ENCODE data around the gene FAM53C. TPM values are rescaled to one million over a fixed set of nuclear protein-coding genes. Genes with fewer than 3 reads are reported as not detected.

Gene FAM53C
- polyA plus RNA-seq, 1 donor = 30.6 TPM

GRCh38 chr5:138360941-138361452 lies 22.9 kb downstream of the FAM53C start:
- no CpG with 5 or more reads among the region's 1 CpG for WGBS (ENCODE audit: insufficient coverage, low lambda C conversion rate)
- H3K9me3 ChIP-seq (ENCODE audit: control insufficient read depth, low read depth, low read length) = no peaks in the 10 kb centered on the region
- no peaks in the 10 kb centered on the region for H3K27me3 ChIP-seq (ENCODE audit: control insufficient read depth, insufficient read depth, low read length)
- DNase-seq = no peak
- H3K36me3 ChIP-seq (ENCODE audit: control insufficient read depth, insufficient read depth, low read length) = no peaks in the 10 kb centered on the region
- no peak overlapping the region for H3K4me3 ChIP-seq (ENCODE audit: low read length)
- H3K4me1 ChIP-seq (ENCODE audit: control insufficient read depth, insufficient read depth, low read length) = no peaks in the 10 kb centered on the region
- no peak overlapping the region for H3K27ac ChIP-seq (ENCODE audit: low read length)

GRCh38 chr5:138364576-138364975 lies 26.5 kb downstream of the FAM53C start:
- H3K4me1 ChIP-seq (ENCODE audit: control insufficient read depth, insufficient read depth, low read length) = no peaks in the 10 kb centered on the region
- no peak for DNase-seq
- H3K27me3 ChIP-seq (ENCODE audit: control insufficient read depth, insufficient read depth, low read length) = no peaks in the 10 kb centered on the region
- no peaks in the 10 kb centered on the region for H3K9me3 ChIP-seq (ENCODE audit: control insufficient read depth, low read depth, low read length)
- H3K27ac ChIP-seq (ENCODE audit: low read length) = no peak overlapping the region
- H3K36me3 ChIP-seq (ENCODE audit: control insufficient read depth, insufficient read depth, low read length) = no peaks in the 10 kb centered on the region
- no CpG with 5 or more reads among the region's 1 CpG for WGBS (ENCODE audit: insufficient coverage, low lambda C conversion rate)
- no peak overlapping the region for H3K4me3 ChIP-seq (ENCODE audit: low read length)

GRCh38 chr5:138366632-138367382 lies 28.7 kb downstream of the FAM53C start:
- 86% methylated on average over 2 of the region's 4 CpGs for WGBS (ENCODE audit: insufficient coverage, low lambda C conversion rate)
- Histone ChIP-seq H3K36me3 (ENCODE audit: control insufficient read depth, insufficient read depth, low read length) (no peaks in the 10 kb centered on the region), H3K27ac (ENCODE audit: low read length) (no peak overlapping the region), H3K4me3 (ENCODE audit: low read length) (no peak overlapping the region), H3K9me3 (ENCODE audit: control insufficient read depth, low read depth, low read length) (no peaks in the 10 kb centered on the region), H3K4me1 (ENCODE audit: control insufficient read depth, insufficient read depth, low read length) (no peaks in the 10 kb centered on the region), H3K27me3 (ENCODE audit: control insufficient read depth, insufficient read depth, low read length) (no peaks in the 10 kb centered on the region)
- no peak for DNase-seq

GRCh38 chr5:138369261-138369660 lies 31.2 kb downstream of the FAM53C start:
- peaks cover 6% of the 10 kb centered on the region for H3K36me3 ChIP-seq (ENCODE audit: control insufficient read depth, insufficient read depth, low read length)
- H3K4me3 ChIP-seq (ENCODE audit: low read length) = no peak overlapping the region
- no CpG with 5 or more reads among the region's 5 CpGs for WGBS (ENCODE audit: insufficient coverage, low lambda C conversion rate)
- no peaks in the 10 kb centered on the region for H3K27me3 ChIP-seq (ENCODE audit: control insufficient read depth, insufficient read depth, low read length)
- no peak overlapping the region for H3K27ac ChIP-seq (ENCODE audit: low read length)
- H3K4me1 ChIP-seq (ENCODE audit: control insufficient read depth, insufficient read depth, low read length) = no peaks in the 10 kb centered on the region
- no peak for DNase-seq
- H3K9me3 ChIP-seq (ENCODE audit: control insufficient read depth, low read depth, low read length) = no peaks in the 10 kb centered on the region

GRCh38 chr5:138369706-138370105 lies 31.6 kb downstream of the FAM53C start:
- WGBS (ENCODE audit: insufficient coverage, low lambda C conversion rate) = no CpG with 5 or more reads among the region's 2 CpGs
- Histone ChIP-seq H3K27ac (ENCODE audit: low read length) (no peak overlapping the region), H3K9me3 (ENCODE audit: control insufficient read depth, low read depth, low read length) (no peaks in the 10 kb centered on the region), H3K4me1 (ENCODE audit: control insufficient read depth, insufficient read depth, low read length) (no peaks in the 10 kb centered on the region), H3K27me3 (ENCODE audit: control insufficient read depth, insufficient read depth, low read length) (no peaks in the 10 kb centered on the region), H3K36me3 (ENCODE audit: control insufficient read depth, insufficient read depth, low read length) (peaks cover 8% of the 10 kb centered on the region), H3K4me3 (ENCODE audit: low read length) (no peak overlapping the region)
- no peak for DNase-seq

GRCh38 chr5:138370537-138370936 lies 32.5 kb downstream of the FAM53C start:
- no peak for DNase-seq
- no peaks in the 10 kb centered on the region for H3K4me1 ChIP-seq (ENCODE audit: control insufficient read depth, insufficient read depth, low read length)
- peaks cover 13% of the 10 kb centered on the region for H3K36me3 ChIP-seq (ENCODE audit: control insufficient read depth, insufficient read depth, low read length)
- no peaks in the 10 kb centered on the region for H3K27me3 ChIP-seq (ENCODE audit: control insufficient read depth, insufficient read depth, low read length)
- no peaks in the 10 kb centered on the region for H3K9me3 ChIP-seq (ENCODE audit: control insufficient read depth, low read depth, low read length)
- whole genome bisulfite sequencing (ENCODE audit: insufficient coverage, low lambda C conversion rate) = no CpG with 5 or more reads among the region's 3 CpGs
- no peak overlapping the region for H3K4me3 ChIP-seq (ENCODE audit: low read length)
- no peak overlapping the region for H3K27ac ChIP-seq (ENCODE audit: low read length)

- Histone ChIP-seq H3K36me3 (ENCODE audit: control insufficient read depth, insufficient read depth, low read length) (peaks cover 19% of the 10 kb centered on the region), H3K9me3 (ENCODE audit: control insufficient read depth, low read depth, low read length) (no peaks in the 10 kb centered on the region), H3K4me3 (ENCODE audit: low read length) (no peak overlapping the region), H3K4me1 (ENCODE audit: control insufficient read depth, insufficient read depth, low read length) (no peaks in the 10 kb centered on the region), H3K27ac (ENCODE audit: low read length) (no peak overlapping the region), H3K27me3 (ENCODE audit: control insufficient read depth, insufficient read depth, low read length) (no peaks in the 10 kb centered on the region)
- WGBS (ENCODE audit: insufficient coverage, low lambda C conversion rate) = no CpG with 5 or more reads among the region's 2 CpGs
- DNase-seq = no peak
Measured at GRCh38 chr5:138371454-138371853, 33.4 kb downstream of the FAM53C start.

- WGBS (ENCODE audit: insufficient coverage, low lambda C conversion rate) = no CpG with 5 or more reads among the region's 1 CpG
- H3K27me3 ChIP-seq (ENCODE audit: control insufficient read depth, insufficient read depth, low read length) = no peaks in the 10 kb centered on the region
- H3K4me1 ChIP-seq (ENCODE audit: control insufficient read depth, insufficient read depth, low read length) = no peaks in the 10 kb centered on the region
- H3K27ac ChIP-seq (ENCODE audit: low read length) = no peak overlapping the region
- H3K36me3 ChIP-seq (ENCODE audit: control insufficient read depth, insufficient read depth, low read length) = peaks cover 23% of the 10 kb centered on the region
- no peak for DNase-seq
- no peak overlapping the region for H3K4me3 ChIP-seq (ENCODE audit: low read length)
- no peaks in the 10 kb centered on the region for H3K9me3 ChIP-seq (ENCODE audit: control insufficient read depth, low read depth, low read length)
Measured at GRCh38 chr5:138372225-138372624, 34.2 kb downstream of the FAM53C start.

GRCh38 chr5:138372653-138373052 lies 34.6 kb downstream of the FAM53C start:
- no CpG with 5 or more reads among the region's 5 CpGs for WGBS (ENCODE audit: insufficient coverage, low lambda C conversion rate)
- Histone ChIP-seq H3K4me1 (ENCODE audit: control insufficient read depth, insufficient read depth, low read length) (no peaks in the 10 kb centered on the region), H3K27ac (ENCODE audit: low read length) (no peak overlapping the region), H3K27me3 (ENCODE audit: control insufficient read depth, insufficient read depth, low read length) (no peaks in the 10 kb centered on the region), H3K4me3 (ENCODE audit: low read length) (no peak overlapping the region), H3K9me3 (ENCODE audit: control insufficient read depth, low read depth, low read length) (no peaks in the 10 kb centered on the region), H3K36me3 (ENCODE audit: control insufficient read depth, insufficient read depth, low read length) (peaks cover 28% of the 10 kb centered on the region)
- no peak for DNase-seq

- Histone ChIP-seq H3K36me3 (ENCODE audit: control insufficient read depth, insufficient read depth, low read length) (peaks cover 64% of the 10 kb centered on the region), H3K27me3 (ENCODE audit: control insufficient read depth, insufficient read depth, low read length) (no peaks in the 10 kb centered on the region)
Measured at GRCh38 chr5:138382347-138382746, 44.3 kb downstream of the FAM53C start.

GRCh38 chr5:138385660-138386059 lies 47.6 kb downstream of the FAM53C start:
- WGBS (ENCODE audit: insufficient coverage, low lambda C conversion rate) = no CpG with 5 or more reads among the region's 1 CpG
- no peaks in the 10 kb centered on the region for H3K4me1 ChIP-seq (ENCODE audit: control insufficient read depth, insufficient read depth, low read length)
- no peak overlapping the region for H3K27ac ChIP-seq (ENCODE audit: low read length)
- H3K36me3 ChIP-seq (ENCODE audit: control insufficient read depth, insufficient read depth, low read length) = peaks cover 56% of the 10 kb centered on the region
- no peaks in the 10 kb centered on the region for H3K9me3 ChIP-seq (ENCODE audit: control insufficient read depth, low read depth, low read length)
- H3K4me3 ChIP-seq (ENCODE audit: low read length) = no peak overlapping the region
- no peak for DNase-seq
- H3K27me3 ChIP-seq (ENCODE audit: control insufficient read depth, insufficient read depth, low read length) = no peaks in the 10 kb centered on the region

More at GRCh38 chr5:138382347-138382746, 44.3 kb downstream of the FAM53C start:
- no peaks in the 10 kb centered on the region for H3K9me3 ChIP-seq (ENCODE audit: control insufficient read depth, low read depth, low read length)
- 100% methylated on average over 1 of the region's 8 CpGs for WGBS (ENCODE audit: insufficient coverage, low lambda C conversion rate)
- no peak for DNase-seq
- H3K27ac ChIP-seq (ENCODE audit: low read length) = no peak overlapping the region
- no peak overlapping the region for H3K4me3 ChIP-seq (ENCODE audit: low read length)
- H3K4me1 ChIP-seq (ENCODE audit: control insufficient read depth, insufficient read depth, low read length) = no peaks in the 10 kb centered on the region
